Tibial nerve (tissue), 4 donors: ENCODE data around the gene MCF2L2. TPM values are rescaled to one million over a fixed set of nuclear protein-coding genes. Genes with fewer than 3 reads are reported as not detected.
"Not testable (repeated sequence)": the region's sequence is repeated elsewhere in the genome, so short reads cannot be mapped to it uniquely, and the experiment has no call there.

Source experiments
- DNase-seq, 2 donors: peaks; one replicate each; pipeline ENCODE4 v3.0.0-alpha.2; 2019; ENCODE audit warnings: low spot score in 2 of 2
- H3K27ac ChIP-seq, 4 donors: fragments of 200-600 bp; sonication (generic) in 3 of 4; one replicate each; pipeline ENCODE4 v1.5.1; 2017 to 2019; ENCODE audit warnings: mild to moderate bottlenecking in 1 of 4
- H3K27me3 ChIP-seq, 2 donors: fragments of 200-600 bp; sonication (generic) in 1 of 2; one replicate each; pipeline versions ENCODE4 v1.5.1 to v1.6.0; 2017 to 2019
- H3K36me3 ChIP-seq, 3 donors: fragments of 200-600 bp; sonication (generic); one replicate each; pipeline ENCODE4 v1.5.1; 2018 to 2019
- H3K4me1 ChIP-seq, 4 donors: fragments of 200-600 bp; sonication (generic) in 3 of 4; one replicate each; pipeline ENCODE4 v1.5.1; 2017 to 2019
- H3K4me3 ChIP-seq, 4 donors: fragments of 200-600 bp; sonication (generic) in 3 of 4; one replicate each; pipeline ENCODE4 v1.5.1; 2017 to 2019; ENCODE audit warnings: mild to moderate bottlenecking in 1 of 4, moderate library complexity in 1 of 4
- H3K9me3 ChIP-seq, 4 donors: fragments of 200-600 bp; sonication (generic) in 3 of 4; one replicate each; pipeline ENCODE4 v1.5.1; 2017 to 2019
- EP300 ChIP-seq, 2 donors: sonication (generic); formaldehyde crosslinking; IDR thresholded peaks; one replicate each; pipeline ENCODE4 v1.6.1; 2017; ENCODE audit warnings: antibody characterized with exemption in 2 of 2, mild to moderate bottlenecking in 1 of 2
- POLR2A ChIP-seq, 2 donors: fragments of 450-650 bp; IDR thresholded peaks; one replicate each; pipeline ENCODE4 v1.6.1; 2017; ENCODE audit warnings: antibody characterized with exemption in 2 of 2, mild to moderate bottlenecking in 2 of 2, moderate library complexity in 2 of 2
- WGBS, 2 donors: methylation state at CpG; one replicate each; pipeline ENCODE4 v1.1.5; 2018; 5-methylcytosine and 5-hydroxymethylcytosine counted together
- total RNA-seq, 4 donors: library from RNA; depleted of rRNA; stranded (reverse); fragments of >200 nt; gene quantifications; one replicate each; pipeline ENCODE4 v1.1.0, GENCODE V29; 2016
- TF ChIP-seq, protein P1 (sequence below), 5 experiments: fragments of 200-600 bp in 3 of 5; fragments of 450-650 bp in 2 of 5; sonication (generic) in 3 of 5; IDR thresholded peaks; one replicate each; pipeline ENCODE4 v1.5.1; 2016 to 2019; ENCODE audit warnings: antibody characterized with exemption in 5 of 5, mild to moderate bottlenecking in 3 of 5, moderate library complexity in 2 of 5

Gene MCF2L2
- total RNA-seq, 4 donors from 2014 or later: 0.90 to 24.9 (median 1.8) TPM

DNA sequence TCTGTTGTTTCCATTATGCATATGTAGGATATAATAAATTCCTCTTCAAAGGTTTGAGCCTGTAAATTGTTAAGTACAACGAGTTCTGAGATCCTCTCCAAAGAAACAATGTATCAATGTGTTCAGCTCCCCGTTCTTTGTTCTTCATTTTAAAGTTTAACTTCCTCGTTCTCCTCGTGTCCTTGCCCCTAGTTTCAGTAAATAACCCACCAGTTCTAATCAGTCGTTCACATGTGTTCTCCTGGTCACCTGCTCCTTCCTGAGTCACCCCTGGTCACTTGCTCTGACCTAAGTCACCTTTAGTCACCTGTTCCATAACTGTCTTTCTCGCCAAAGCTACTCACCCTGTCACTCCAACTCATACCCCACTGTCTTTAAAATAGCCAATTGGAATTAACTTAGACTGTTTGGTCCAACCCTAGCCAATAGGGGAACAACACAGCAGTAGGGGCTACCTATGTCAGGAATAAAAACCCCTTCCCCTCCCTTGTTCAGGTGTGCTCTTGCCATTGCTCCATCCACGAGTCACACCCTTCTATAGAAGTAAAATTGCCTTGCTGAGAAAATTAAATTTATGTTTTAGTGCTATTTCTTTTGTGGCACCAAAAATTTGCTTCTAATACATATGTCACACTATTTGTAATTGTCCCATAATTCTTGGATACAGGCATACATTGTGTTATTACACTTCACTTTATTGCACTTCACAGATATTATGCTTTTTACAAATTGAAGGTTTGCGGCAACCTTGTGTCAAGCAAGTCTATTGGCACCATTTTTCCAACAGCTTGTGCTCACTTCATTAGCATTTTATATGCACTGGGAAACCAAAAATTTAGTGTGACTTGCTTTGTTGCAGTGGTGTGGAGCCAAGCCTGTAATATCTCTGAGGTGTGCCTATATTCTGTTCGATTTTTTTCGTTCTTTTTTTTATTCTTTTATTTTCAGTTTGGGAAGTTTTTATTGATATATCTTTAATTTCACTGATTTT, 15.3 kb upstream of the MCF2L2 start:
- Histone ChIP-seq H3K27ac (no peak overlapping the region), H3K4me1 (peaks cover 0 to 13% (median 4%) of the 10 kb centered on the region in 4 donors), H3K4me3 (no peak overlapping the region), H3K27me3 (no peaks in the 10 kb centered on the region), H3K36me3 (no peaks in the 10 kb centered on the region), H3K9me3 (peaks cover 0 to 17% (median 3%) of the 10 kb centered on the region in 4 donors)
- TF ChIP-seq, protein P1, sequence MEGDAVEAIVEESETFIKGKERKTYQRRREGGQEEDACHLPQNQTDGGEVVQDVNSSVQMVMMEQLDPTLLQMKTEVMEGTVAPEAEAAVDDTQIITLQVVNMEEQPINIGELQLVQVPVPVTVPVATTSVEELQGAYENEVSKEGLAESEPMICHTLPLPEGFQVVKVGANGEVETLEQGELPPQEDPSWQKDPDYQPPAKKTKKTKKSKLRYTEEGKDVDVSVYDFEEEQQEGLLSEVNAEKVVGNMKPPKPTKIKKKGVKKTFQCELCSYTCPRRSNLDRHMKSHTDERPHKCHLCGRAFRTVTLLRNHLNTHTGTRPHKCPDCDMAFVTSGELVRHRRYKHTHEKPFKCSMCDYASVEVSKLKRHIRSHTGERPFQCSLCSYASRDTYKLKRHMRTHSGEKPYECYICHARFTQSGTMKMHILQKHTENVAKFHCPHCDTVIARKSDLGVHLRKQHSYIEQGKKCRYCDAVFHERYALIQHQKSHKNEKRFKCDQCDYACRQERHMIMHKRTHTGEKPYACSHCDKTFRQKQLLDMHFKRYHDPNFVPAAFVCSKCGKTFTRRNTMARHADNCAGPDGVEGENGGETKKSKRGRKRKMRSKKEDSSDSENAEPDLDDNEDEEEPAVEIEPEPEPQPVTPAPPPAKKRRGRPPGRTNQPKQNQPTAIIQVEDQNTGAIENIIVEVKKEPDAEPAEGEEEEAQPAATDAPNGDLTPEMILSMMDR (IDR thresholded peaks at IDR 0.05): no peak
- no peak for TF ChIP-seq EP300 (IDR thresholded peaks at IDR 0.05)
- TF ChIP-seq POLR2A (IDR thresholded peaks at IDR 0.05): no peak
- 84 to 88% methylated on average over 10 of the region's 10 CpGs for WGBS, 2 donors
- no peak for DNase-seq

- WGBS, 2 donors: 76 to 77% methylated on average over 1 of the region's 1 CpG
- H3K27ac ChIP-seq: no peak overlapping the region
- H3K4me3 ChIP-seq: no peak overlapping the region
- peaks cover 0 to 17% (median 3%) of the 10 kb centered on the region in 4 donors for H3K9me3 ChIP-seq
- TF ChIP-seq, protein P1 (IDR thresholded peaks at IDR 0.05): no peak
- no peak for TF ChIP-seq EP300 (IDR thresholded peaks at IDR 0.05)
- TF ChIP-seq POLR2A (IDR thresholded peaks at IDR 0.05): no peak
- H3K4me1 ChIP-seq: peaks cover 0 to 6% (median under 1%) of the 10 kb centered on the region in 4 donors
- H3K36me3 ChIP-seq: no peaks in the 10 kb centered on the region
- H3K27me3 ChIP-seq: no peaks in the 10 kb centered on the region
- DNase-seq: no peak
These were observed 14.6 kb upstream of the MCF2L2 start for GRCh38 chr3:183442994-183443393.

DNA sequence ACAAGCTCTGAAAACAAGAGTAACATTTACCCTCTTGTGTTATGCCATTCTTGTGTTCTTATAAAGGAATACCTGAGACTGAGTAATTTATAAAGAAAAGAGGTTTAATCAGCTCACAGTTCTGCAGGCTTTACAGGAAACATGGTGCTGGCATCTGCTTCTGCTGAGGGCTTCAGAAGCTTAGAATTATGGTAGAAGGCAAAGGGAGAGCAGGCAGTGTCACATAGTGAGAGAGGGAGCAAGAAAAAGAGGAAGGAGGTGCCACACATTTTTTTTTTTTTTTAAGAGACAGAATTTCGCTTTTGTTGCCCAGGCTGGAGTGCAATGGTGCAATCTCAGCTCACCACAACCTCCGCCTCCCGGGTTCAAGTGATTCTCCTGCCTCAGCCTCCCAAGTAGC, 12.1 kb upstream of the MCF2L2 start:
- DNase-seq, H3K4me3 ChIP-seq, H3K27ac ChIP-seq, H3K4me1 ChIP-seq, H3K27me3 ChIP-seq, H3K36me3 ChIP-seq: not testable (repeated sequence)
- WGBS, 2 donors: 88 to 95% methylated on average over 3 of the region's 3 CpGs
- H3K9me3 ChIP-seq: peaks cover 0 to 17% (median 3%) of the 10 kb centered on the region in 4 donors

DNA sequence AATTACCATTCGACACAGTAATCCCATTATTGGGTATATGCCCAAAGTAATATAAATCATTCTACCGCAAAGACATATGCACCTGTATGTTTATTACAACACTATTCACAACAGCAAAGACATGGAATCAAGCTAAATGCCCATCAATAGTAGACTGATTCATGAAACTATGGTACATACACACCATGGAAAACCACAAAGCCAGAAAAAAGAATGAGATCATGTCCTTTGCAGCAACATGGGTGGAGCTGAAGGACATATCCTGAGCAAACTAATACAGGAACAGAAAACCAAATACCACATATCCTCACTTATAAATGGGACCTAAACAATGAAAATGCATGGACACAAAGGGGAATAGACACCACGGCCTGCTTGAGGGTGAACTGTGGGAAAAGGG, 11.1 kb upstream of the MCF2L2 start:
- Histone ChIP-seq H3K4me3 (no peak overlapping the region), H3K9me3 (peaks cover 0 to 17% (median 3%) of the 10 kb centered on the region in 4 donors), H3K36me3 (no peaks in the 10 kb centered on the region), H3K27me3 (no peaks in the 10 kb centered on the region), H3K4me1 (no peaks in the 10 kb centered on the region), H3K27ac (no peak overlapping the region)
- 76 to 77% methylated on average over 3 of the region's 3 CpGs for WGBS, 2 donors
- no peak for DNase-seq
- TF ChIP-seq POLR2A (IDR thresholded peaks at IDR 0.05) (no peak), EP300 (IDR thresholded peaks at IDR 0.05) (no peak)
- TF ChIP-seq, protein P1 (IDR thresholded peaks at IDR 0.05): no peak

DNA sequence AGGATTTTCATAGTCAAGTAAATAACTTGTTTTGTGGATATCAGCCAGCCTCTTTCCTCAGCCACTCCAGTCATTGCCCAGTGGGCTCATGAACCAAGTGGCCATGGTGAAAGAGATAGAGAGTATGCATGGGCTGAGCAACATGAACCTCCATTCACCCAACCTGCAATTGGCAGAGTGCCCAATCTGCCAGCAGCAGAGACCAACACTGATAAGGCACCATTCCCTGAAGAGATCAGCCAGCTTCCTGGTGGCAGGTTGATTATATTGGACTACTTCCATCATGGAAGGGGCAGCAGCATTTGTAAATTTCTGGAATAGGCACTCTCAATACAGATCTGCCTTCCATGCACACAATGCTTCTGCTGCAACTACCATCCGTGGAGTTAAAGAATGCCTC, 10.3 kb upstream of the MCF2L2 start:
- TF ChIP-seq POLR2A (IDR thresholded peaks at IDR 0.05): no peak
- TF ChIP-seq, protein P1 (IDR thresholded peaks at IDR 0.05): no peak
- no peak for TF ChIP-seq EP300 (IDR thresholded peaks at IDR 0.05)
- H3K4me3 ChIP-seq: no peak overlapping the region
- no peaks in the 10 kb centered on the region for H3K36me3 ChIP-seq
- H3K27ac ChIP-seq: no peak overlapping the region
- DNase-seq: no peak
- WGBS, 2 donors: 95 to 100% methylated on average over 1 of the region's 1 CpG
- peaks cover 0 to 14% (median 3%) of the 10 kb centered on the region in 4 donors for H3K9me3 ChIP-seq
- H3K4me1 ChIP-seq: no peaks in the 10 kb centered on the region
- no peaks in the 10 kb centered on the region for H3K27me3 ChIP-seq
